ENCODE results near the gene RAPH1. TPM values are rescaled to one million over a fixed set of nuclear protein-coding genes. Genes with fewer than 3 reads are reported as not detected.
"Not testable (repeated sequence)": the region's sequence is repeated elsewhere in the genome, so short reads cannot be mapped to it uniquely, and the experiment has no call there.

Gene RAPH1
- total and polyA plus RNA-seq, 2 experiments from 2014 or later = 12.9 to 22.1 TPM

DNA sequence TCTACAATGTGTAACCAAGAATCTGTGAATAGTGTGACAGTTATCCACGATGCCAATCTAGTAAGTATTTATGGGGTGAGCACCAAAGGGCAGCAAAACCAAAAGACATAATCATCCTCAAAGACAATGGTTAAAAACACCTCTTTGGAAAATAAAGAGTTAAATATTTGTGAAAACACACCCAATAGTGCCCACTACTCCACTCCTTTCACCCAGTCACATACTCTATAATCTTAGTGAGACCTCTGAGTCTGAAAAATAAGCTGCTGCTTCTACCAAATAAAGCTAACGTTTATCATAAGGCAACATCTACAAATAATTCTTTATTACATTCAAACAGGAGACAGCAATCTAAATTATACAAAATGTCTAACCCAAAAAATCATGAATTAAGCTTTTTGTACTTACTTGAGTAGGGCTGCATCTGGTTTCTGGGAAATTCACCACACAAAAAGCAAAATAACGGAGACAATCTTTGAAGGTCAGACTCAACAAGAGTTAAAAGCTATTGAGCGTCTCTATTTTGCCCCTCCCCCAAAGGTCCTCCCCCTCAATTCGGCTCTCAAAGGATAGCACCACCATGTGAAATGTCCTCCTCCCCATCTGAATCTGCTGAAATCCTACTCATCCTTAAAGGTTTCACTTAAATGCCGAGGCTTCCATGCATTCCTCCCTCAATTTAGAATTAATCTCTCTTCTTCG lies 2.0 kb downstream of the RAPH1 start:
- Histone ChIP-seq H3K9me3 (ENCODE audit: low read depth) (no peaks in the 10 kb centered on the region), H3K27me3 (no peaks in the 10 kb centered on the region), H3K4me3 (peak overlapping the region; percentile 97), H4K20me1 (ENCODE audit: insufficient read depth, poor library complexity, severe bottlenecking) (peaks cover 44% of the 10 kb centered on the region), H3K4me2 (peak overlapping the region; percentile 82), H3K36me3 (replicated peaks; ENCODE audit: insufficient read depth, low read depth) (no peaks in the 10 kb centered on the region), H3K27ac (peak overlapping the region; percentile 98), H3K4me1 (ENCODE audit: insufficient read depth) (peaks cover 10% of the 10 kb centered on the region), H2AFZ (no peak overlapping the region), H3K79me2 (peaks cover 63% of the 10 kb centered on the region), H3K9me2 (replicated peaks; ENCODE audit: insufficient read depth) (no peaks in the 10 kb centered on the region)
- DNase-seq (ENCODE audit: low spot score) = peak; percentile 28
- WGBS (ENCODE audit: low lambda C conversion rate, missing lambda C conversion rate) = 21% methylated on average over 7 of the region's 7 CpGs
- TF ChIP-seq, protein P1, sequence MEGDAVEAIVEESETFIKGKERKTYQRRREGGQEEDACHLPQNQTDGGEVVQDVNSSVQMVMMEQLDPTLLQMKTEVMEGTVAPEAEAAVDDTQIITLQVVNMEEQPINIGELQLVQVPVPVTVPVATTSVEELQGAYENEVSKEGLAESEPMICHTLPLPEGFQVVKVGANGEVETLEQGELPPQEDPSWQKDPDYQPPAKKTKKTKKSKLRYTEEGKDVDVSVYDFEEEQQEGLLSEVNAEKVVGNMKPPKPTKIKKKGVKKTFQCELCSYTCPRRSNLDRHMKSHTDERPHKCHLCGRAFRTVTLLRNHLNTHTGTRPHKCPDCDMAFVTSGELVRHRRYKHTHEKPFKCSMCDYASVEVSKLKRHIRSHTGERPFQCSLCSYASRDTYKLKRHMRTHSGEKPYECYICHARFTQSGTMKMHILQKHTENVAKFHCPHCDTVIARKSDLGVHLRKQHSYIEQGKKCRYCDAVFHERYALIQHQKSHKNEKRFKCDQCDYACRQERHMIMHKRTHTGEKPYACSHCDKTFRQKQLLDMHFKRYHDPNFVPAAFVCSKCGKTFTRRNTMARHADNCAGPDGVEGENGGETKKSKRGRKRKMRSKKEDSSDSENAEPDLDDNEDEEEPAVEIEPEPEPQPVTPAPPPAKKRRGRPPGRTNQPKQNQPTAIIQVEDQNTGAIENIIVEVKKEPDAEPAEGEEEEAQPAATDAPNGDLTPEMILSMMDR (IDR thresholded peaks at IDR 0.05; ENCODE audit: poor library complexity) = no peak
- no peak for TF ChIP-seq EZH2 (IDR thresholded peaks at IDR 0.05; ENCODE audit: borderline replicate concordance)
- TF ChIP-seq EZH2phosphoT487 (IDR thresholded peaks at IDR 0.05; ENCODE audit: low read depth, severe bottlenecking, unreplicated experiment) = no peak

GRCh38 chr2:203527719-203528118 lies 7.4 kb downstream of the RAPH1 start:
- H3K4me2 ChIP-seq = no peak overlapping the region
- no peaks in the 10 kb centered on the region for H3K9me3 ChIP-seq (ENCODE audit: low read depth)

DNA sequence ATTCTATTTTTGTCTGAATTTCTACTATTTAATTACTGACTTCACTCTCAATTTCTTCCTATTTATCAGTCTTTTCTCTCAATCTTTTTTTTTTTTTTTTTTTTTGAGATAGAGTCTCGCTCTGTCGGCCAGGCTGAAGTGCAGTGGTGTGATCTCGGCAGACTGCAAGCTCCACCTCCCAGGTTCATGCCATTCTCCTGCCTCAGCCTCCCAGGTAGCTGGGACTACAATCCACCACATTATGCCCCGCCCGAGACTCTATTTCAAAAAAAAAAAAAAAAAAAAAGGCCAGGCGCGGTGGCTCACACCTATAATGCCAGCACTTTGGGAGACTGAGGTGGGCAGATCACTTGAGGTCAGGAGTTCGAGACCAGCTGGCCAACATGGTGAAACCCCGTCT lies 21.8 kb downstream of the RAPH1 start:
- H3K4me1 ChIP-seq (ENCODE audit: insufficient read depth); H3K36me3 ChIP-seq (replicated peaks; ENCODE audit: insufficient read depth, low read depth); H2AFZ ChIP-seq; H3K9me2 ChIP-seq (replicated peaks; ENCODE audit: insufficient read depth); H3K27ac ChIP-seq; H3K4me2 ChIP-seq; H3K9me3 ChIP-seq (ENCODE audit: low read depth); H3K27me3 ChIP-seq; H4K20me1 ChIP-seq (ENCODE audit: insufficient read depth, poor library complexity, severe bottlenecking); DNase-seq (ENCODE audit: low spot score); H3K4me3 ChIP-seq: not testable (repeated sequence)
- peaks cover 83% of the 10 kb centered on the region for H3K79me2 ChIP-seq
- WGBS (ENCODE audit: low lambda C conversion rate, missing lambda C conversion rate) = 86% methylated on average over 9 of the region's 9 CpGs

More at GRCh38 chr2:203527719-203528118, 7.4 kb downstream of the RAPH1 start:
- no peak overlapping the region for H2AFZ ChIP-seq
- H3K27me3 ChIP-seq = no peaks in the 10 kb centered on the region
- no peaks in the 10 kb centered on the region for H3K36me3 ChIP-seq (replicated peaks; ENCODE audit: insufficient read depth, low read depth)
- WGBS (ENCODE audit: low lambda C conversion rate, missing lambda C conversion rate) = 96% methylated on average over 3 of the region's 3 CpGs
- peaks cover 98% of the 10 kb centered on the region for H3K79me2 ChIP-seq
- no peak for TF ChIP-seq EZH2phosphoT487 (IDR thresholded peaks at IDR 0.05; ENCODE audit: low read depth, severe bottlenecking, unreplicated experiment)
- TF ChIP-seq EZH2 (IDR thresholded peaks at IDR 0.05; ENCODE audit: borderline replicate concordance) = no peak
- TF ChIP-seq, protein P1 (IDR thresholded peaks at IDR 0.05; ENCODE audit: poor library complexity) = no peak
- H3K9me2 ChIP-seq (replicated peaks; ENCODE audit: insufficient read depth) = no peaks in the 10 kb centered on the region
- no peak overlapping the region for H3K27ac ChIP-seq
- peaks cover 3% of the 10 kb centered on the region for H3K4me1 ChIP-seq (ENCODE audit: insufficient read depth)
- DNase-seq (ENCODE audit: low spot score) = no peak
- H4K20me1 ChIP-seq (ENCODE audit: insufficient read depth, poor library complexity, severe bottlenecking) = peaks cover 46% of the 10 kb centered on the region
- no peak overlapping the region for H3K4me3 ChIP-seq

DNA sequence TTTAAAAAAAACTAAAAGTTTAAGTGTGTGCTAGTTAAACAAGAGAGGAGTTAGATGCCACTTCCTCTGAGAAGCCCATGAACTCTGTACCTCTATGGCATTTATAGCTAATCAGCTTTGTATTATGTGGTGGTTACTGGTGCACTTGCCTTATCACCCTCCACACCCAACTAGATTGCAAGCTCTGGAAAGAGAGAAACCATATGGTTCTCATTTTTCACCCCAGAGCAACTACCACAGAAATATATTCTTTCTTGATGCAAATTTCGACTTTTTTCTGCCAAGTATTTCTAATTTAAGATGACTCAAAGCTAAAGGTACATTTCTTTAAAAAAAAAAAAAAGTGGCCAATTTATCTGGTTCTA lies 24.2 kb downstream of the RAPH1 start:
- H3K36me3 ChIP-seq (replicated peaks; ENCODE audit: insufficient read depth, low read depth) = no peaks in the 10 kb centered on the region
- peak overlapping the region; percentile 23 for H3K27ac ChIP-seq
- 85% methylated on average over 1 of the region's 1 CpG for WGBS (ENCODE audit: low lambda C conversion rate, missing lambda C conversion rate)
- no peak overlapping the region for H3K4me3 ChIP-seq
- no peaks in the 10 kb centered on the region for H3K9me2 ChIP-seq (replicated peaks; ENCODE audit: insufficient read depth)
- no peak overlapping the region for H2AFZ ChIP-seq
- peaks cover 80% of the 10 kb centered on the region for H3K79me2 ChIP-seq
- H3K9me3 ChIP-seq (ENCODE audit: low read depth) = no peaks in the 10 kb centered on the region
- H3K4me2 ChIP-seq = peak overlapping the region; percentile 35
- H3K27me3 ChIP-seq = no peaks in the 10 kb centered on the region
- TF ChIP-seq, protein P1 (IDR thresholded peaks at IDR 0.05; ENCODE audit: poor library complexity) = no peak
- TF ChIP-seq EZH2phosphoT487 (IDR thresholded peaks at IDR 0.05; ENCODE audit: low read depth, severe bottlenecking, unreplicated experiment) (no peak), EZH2 (IDR thresholded peaks at IDR 0.05; ENCODE audit: borderline replicate concordance) (no peak)
- peaks cover 4% of the 10 kb centered on the region for H4K20me1 ChIP-seq (ENCODE audit: insufficient read depth, poor library complexity, severe bottlenecking)
- DNase-seq (ENCODE audit: low spot score) = no peak
- no peaks in the 10 kb centered on the region for H3K4me1 ChIP-seq (ENCODE audit: insufficient read depth)

All from hepatocyte (in vitro differentiated cells).